Stomach (tissue), 9 donors: ENCODE data around the gene GGT6. TPM values are rescaled to one million over a fixed set of nuclear protein-coding genes. Genes with fewer than 3 reads are reported as not detected.

ENCODE experiments used
- DNase-seq, 2 donors: peaks; one replicate each; pipeline versions ENCODE4 v3.0.0 to v3.0.0-alpha.2; 2013 to 2019
- H3K27ac ChIP-seq, 5 donors: fragments of 200-600 bp in 4 of 5; sonication (generic) in 4 of 5; one replicate each; pipeline ENCODE4 v1.5.1; 2013 to 2019; ENCODE audit warnings: mild to moderate bottlenecking in 1 of 5, moderate library complexity in 1 of 5
- H3K27me3 ChIP-seq, 3 donors: fragments of 200-600 bp; sonication (generic); one replicate each; pipeline ENCODE4 v1.5.1; 2017 to 2019; ENCODE audit warnings: mixed run types in 1 of 3
- H3K36me3 ChIP-seq, 4 donors: fragments of 200-600 bp; sonication (generic); 1 replicate in 3 of 4; 2 replicates in 1 of 4; pipeline ENCODE4 v1.5.1; 2016 to 2019
- H3K4me1 ChIP-seq, 4 donors: fragments of 200-600 bp; sonication (generic); one replicate each; pipeline ENCODE4 v1.5.1; 2016 to 2019
- H3K4me3 ChIP-seq, 4 donors: fragments of 200-600 bp; sonication (generic) in 3 of 4; one replicate each; pipeline ENCODE4 v1.5.1; 2016 to 2019; ENCODE audit warnings: mild to moderate bottlenecking in 1 of 4
- H3K9me3 ChIP-seq, 4 donors: fragments of 200-600 bp; sonication (generic); one replicate each; pipeline ENCODE4 v1.5.1; 2016 to 2019
- CTCF ChIP-seq, 7 experiments: fragments of 450-650 bp in 4 of 7; fragments of 200-600 bp in 3 of 7; sonication (generic) in 3 of 7; IDR thresholded peaks; one replicate each; pipeline ENCODE4 v1.5.1; 2016 to 2019; ENCODE audit warnings: antibody characterized with exemption in 7 of 7, control low read depth in 2 of 7, mild to moderate bottlenecking in 1 of 7
- EP300 ChIP-seq: sonication (generic); formaldehyde crosslinking; IDR thresholded peaks from one replicate; pipeline ENCODE4 v1.6.1; 2017; ENCODE audit warnings: antibody characterized with exemption
- POLR2A ChIP-seq, 4 donors: fragments of 450-650 bp; IDR thresholded peaks; one replicate each; pipeline ENCODE4 v1.6.1; 2016; ENCODE audit warnings: antibody characterized with exemption in 4 of 4, control low read depth in 2 of 4, mild to moderate bottlenecking in 1 of 4, moderate library complexity in 1 of 4
- POLR2AphosphoS5 ChIP-seq, 3 donors: sonication (generic); formaldehyde crosslinking; IDR thresholded peaks; one replicate each; pipeline ENCODE4 v1.6.1; 2016; ENCODE audit warnings: antibody characterized with exemption in 3 of 3
- WGBS, 5 donors: extraction: QIAGEN DNeasy Blood & Tissue Kit in 3 of 5; methylation state at CpG; one replicate each; pipeline versions ENCODE4 v1.1.5 to v1.1.7; 2013 to 2018; 5-methylcytosine and 5-hydroxymethylcytosine counted together
- intact Hi-C: fragments of 100-400 bp; cut with DNase I; formaldehyde crosslinking; loops from one replicate; pipeline ENCODE4 v1.15.1; 2023; ENCODE audit warnings: low total_unique reads
- polyA plus RNA-seq, 3 donors: library from polyadenylated mRNA; stranded (reverse); fragments of 200-250 nt; gene quantifications; one replicate each; pipeline ENCODE4 v1.2.3, GENCODE V29; 2013
- total RNA-seq, 5 donors: library from RNA; depleted of rRNA; stranded (reverse); fragments of >200 nt; gene quantifications; one replicate each; pipeline versions ENCODE4 v1.1.0 to v1.2.3, GENCODE V29; 2014 to 2016
- donor health status: healthy with polysubstance abuse.
- donor health status: Bipolar disorder and iron deficiency.
- donor health status: healthy.

Gene GGT6
- total and polyA plus RNA-seq, 8 donors: 4.4 to 147 (median 15.2) TPM

GRCh38 chr17:4586043-4586442 lies 25.7 kb upstream of the GGT6 start:
- WGBS, 5 donors: 83 to 91% (median 90%) methylated on average over 9 of the region's 9 CpGs
- no peaks in the 10 kb centered on the region for H3K36me3 ChIP-seq
- no peak for DNase-seq
- TF ChIP-seq POLR2AphosphoS5 (IDR thresholded peaks at IDR 0.05): no peak
- no peak for TF ChIP-seq CTCF (IDR thresholded peaks at IDR 0.05)
- no peak for TF ChIP-seq POLR2A (IDR thresholded peaks at IDR 0.05)
- no peak for TF ChIP-seq EP300
- peaks cover 15 to 22% (median 20%) of the 10 kb centered on the region in 4 donors for H3K4me1 ChIP-seq
- H3K9me3 ChIP-seq: no peaks in the 10 kb centered on the region
- H3K27me3 ChIP-seq: peaks cover 15 to 53% (median 20%) of the 10 kb centered on the region in 3 donors
- intact Hi-C loops: no loop called here
- H3K4me3 ChIP-seq: no peak overlapping the region
- no peak overlapping the region for H3K27ac ChIP-seq

- Histone ChIP-seq H3K27ac (no peak overlapping the region), H3K9me3 (no peaks in the 10 kb centered on the region), H3K27me3 (peaks cover 15 to 55% (median 20%) of the 10 kb centered on the region in 3 donors), H3K4me3 (no peak overlapping the region), H3K36me3 (no peaks in the 10 kb centered on the region), H3K4me1 (peaks cover 15 to 22% (median 20%) of the 10 kb centered on the region in 4 donors)
- no peak for TF ChIP-seq POLR2A (IDR thresholded peaks at IDR 0.05)
- TF ChIP-seq EP300: no peak
- TF ChIP-seq CTCF (IDR thresholded peaks at IDR 0.05): no peak
- TF ChIP-seq POLR2AphosphoS5 (IDR thresholded peaks at IDR 0.05): no peak
- intact Hi-C loops: no loop called here
- 57 to 81% (median 70%) methylated on average over 1 to 7 of the region's 7 CpGs for WGBS, 5 donors
- DNase-seq: no peak
These were observed 25.2 kb upstream of the GGT6 start for GRCh38 chr17:4585638-4585994.

- Histone ChIP-seq H3K4me3 (peak overlapping the region; percentile 47 to 67 (median 53)), H3K27ac (peak overlapping the region in 1 of 5 donors; percentile 60), H3K36me3 (no peaks in the 10 kb centered on the region), H3K9me3 (no peaks in the 10 kb centered on the region), H3K27me3 (peaks cover 15 to 57% (median 20%) of the 10 kb centered on the region in 3 donors), H3K4me1 (peaks cover 15 to 22% (median 20%) of the 10 kb centered on the region in 4 donors)
- intact Hi-C loops: no loop called here
- no peak for DNase-seq
- no peak for TF ChIP-seq EP300
- no peak for TF ChIP-seq POLR2A (IDR thresholded peaks at IDR 0.05)
- no peak for TF ChIP-seq POLR2AphosphoS5 (IDR thresholded peaks at IDR 0.05)
- TF ChIP-seq CTCF (IDR thresholded peaks at IDR 0.05): no peak
- 11 to 26% (median 18%) methylated on average over 24 to 57 of the region's 57 CpGs for WGBS, 5 donors
These were observed 24.7 kb upstream of the GGT6 start for GRCh38 chr17:4584917-4585637.

- Histone ChIP-seq H3K4me3 (peak within 1 kb of the TSS; percentile 47 to 67 (median 53)), H3K4me1 (peaks cover 15 to 22% (median 20%) of the 10 kb centered on the region in 4 donors), H3K27ac (peak within 1 kb of the TSS in 3 of 5 donors; percentile 11 to 60 (median 39)), H3K27me3 (peaks cover 15 to 61% (median 20%) of the 10 kb centered on the region in 3 donors), H3K36me3 (no peaks in the 10 kb centered on the region), H3K9me3 (no peaks in the 10 kb centered on the region)
- DNase-seq: peak in 1 of 2 donors; percentile 85
- no peak for TF ChIP-seq CTCF (IDR thresholded peaks at IDR 0.05)
- TF ChIP-seq POLR2A (IDR thresholded peaks at IDR 0.05): no peak
- TF ChIP-seq EP300: no peak
- no peak for TF ChIP-seq POLR2AphosphoS5 (IDR thresholded peaks at IDR 0.05)
- WGBS, 5 donors: 0 to 1% (median 1%) methylated on average over 14 to 100 of the region's 100 CpGs
- intact Hi-C loops: no loop called here
These were observed 23.9 kb upstream of the GGT6 start, which contains the start of gene SMTNL2 for GRCh38 chr17:4584101-4584916. Gene SMTNL2 (plus strand): TSS chr17:4584529. CDS start chr17:4584606, 77 bp downstream.
